Left lung (tissue), 14 donors: ENCODE data around the gene SERTM2. TPM values are rescaled to one million over a fixed set of nuclear protein-coding genes. Genes with fewer than 3 reads are reported as not detected.

Experiments used
- ATAC-seq: fragments of 200-7000 bp; cut with Tn5 transposase; one replicate; pipeline ENCODE4 v1.9.1; 2020; ENCODE audit warnings: moderate library complexity
- DNase-seq, 4 donors: peaks; one replicate each; pipeline ENCODE4 v3.0.0-alpha.2; 2013 to 2020
- H3K27ac ChIP-seq, 2 donors: fragments of 200-600 bp; sonication (generic) in 1 of 2; one replicate each; pipeline versions ENCODE4 v1.5.0 to v1.8.0; 2020 to 2021
- H3K27me3 ChIP-seq, 2 donors: fragments of 200-600 bp; sonication (generic) in 1 of 2; one replicate each; pipeline versions ENCODE4 v1.5.0 to v1.8.0; 2020 to 2021
- H3K36me3 ChIP-seq, 2 donors: fragments of 200-600 bp; sonication (generic) in 1 of 2; one replicate each; pipeline versions ENCODE4 v1.5.0 to v1.8.0; 2020 to 2021
- H3K4me1 ChIP-seq, 2 donors: fragments of 200-600 bp; one replicate each; pipeline ENCODE4 v1.8.0; 2021
- H3K4me3 ChIP-seq, 2 donors: fragments of 200-600 bp; sonication (generic) in 1 of 2; one replicate each; pipeline versions ENCODE4 v1.5.0 to v1.8.0; 2020 to 2021; ENCODE audit warnings: mild to moderate bottlenecking in 1 of 2
- H3K9me3 ChIP-seq, 2 donors: fragments of 200-600 bp; sonication (generic) in 1 of 2; one replicate each; pipeline versions ENCODE4 v1.5.0 to v1.8.0; 2020 to 2021
- intact Hi-C, 2 donors: fragments of 100-400 bp; cut with DNase I; formaldehyde crosslinking; loops; one replicate each; pipeline versions ENCODE4 v1.11.2 to v1.14.2; 2022
- long read RNA-seq, 12 donors: library from polyadenylated mRNA in 2 of 12; unstranded in 2 of 12; transcript quantifications; one replicate each; pipeline ENCODE4 v2.0.0 and lab custom pipeline, GENCODE V29; 2019 to 2026
- polyA plus RNA-seq, 6 donors: library from polyadenylated mRNA; unstranded; fragments of 120-200 nt; gene quantifications; one replicate each; pipeline ENCODE4 v1.2.1, GENCODE V29; 2013; ENCODE audit not compliant: insufficient read length in 6 of 6
- total RNA-seq, 2 donors: library from RNA; stranded (reverse); fragmentation: NEBNext Ultra II Directional; extraction: Animal tissue kit (Norgen Biotek cat#: 25700); gene quantifications; one replicate each; pipeline ENCODE4 v1.2.1, GENCODE V29; 2021
- TF ChIP-seq, protein P1 (sequence below), 2 donors: fragments of 200-600 bp; sonication (generic) in 1 of 2; IDR thresholded peaks; one replicate each; pipeline versions ENCODE4 v1.5.0 to v1.8.0; 2021; ENCODE audit warnings: antibody characterized with exemption in 2 of 2
- donor health status: DM: no; HTN: yes; CAD: no.
- donor health status: DM: no; HTN: no; CAD: no.

Gene SERTM2
- total RNA-seq: under 1 TPM; 0.05 to 0.50 TPM
- polyA plus RNA-seq: under 1 TPM in 3 of 6 donors, not detected in 3; 0.06 to 0.11 (median 0.06) TPM
- long read RNA-seq, donor 1: 0 reads
- long read RNA-seq, donor 2, partial matches to known transcripts: 0 of 1 reads
- long read RNA-seq, donor 2, other reads (novel, unspliced or antisense): 0 of 1 reads
- long read RNA-seq, donor 3: 0 reads
- long read RNA-seq, donor 4: 0 reads
- long read RNA-seq, donor 5: 0 reads
- long read RNA-seq, donor 6, partial matches to known transcripts: 0 of 1 reads
- long read RNA-seq, donor 6, other reads (novel, unspliced or antisense): 0 of 1 reads
- long read RNA-seq, donor 7: 0 reads
- long read RNA-seq, donor 8: 0 reads
- long read RNA-seq, donor 9: 0 reads
- long read RNA-seq, donor 10: 0 reads
- long read RNA-seq, donor 11: 0 reads
- long read RNA-seq, donor 12: 0 reads

GRCh38 chrX:111511477-111511876 is at the start of gene SERTM2:
TSS of gene SERTM2 (plus strand) at chrX:111511645. CDS start at chrX:111518858, 7,213 bp downstream.
- intact Hi-C loops: no loop called here
- no peaks in the 10 kb centered on the region for H3K4me1 ChIP-seq
- no peak within 1 kb of the TSS for H3K4me3 ChIP-seq
- no peak within 1 kb of the TSS for H3K27ac ChIP-seq
- H3K36me3 ChIP-seq: no peaks in the 10 kb centered on the region
- peak; percentile 73 for ATAC-seq
- DNase-seq: no peak
- TF ChIP-seq, protein P1, sequence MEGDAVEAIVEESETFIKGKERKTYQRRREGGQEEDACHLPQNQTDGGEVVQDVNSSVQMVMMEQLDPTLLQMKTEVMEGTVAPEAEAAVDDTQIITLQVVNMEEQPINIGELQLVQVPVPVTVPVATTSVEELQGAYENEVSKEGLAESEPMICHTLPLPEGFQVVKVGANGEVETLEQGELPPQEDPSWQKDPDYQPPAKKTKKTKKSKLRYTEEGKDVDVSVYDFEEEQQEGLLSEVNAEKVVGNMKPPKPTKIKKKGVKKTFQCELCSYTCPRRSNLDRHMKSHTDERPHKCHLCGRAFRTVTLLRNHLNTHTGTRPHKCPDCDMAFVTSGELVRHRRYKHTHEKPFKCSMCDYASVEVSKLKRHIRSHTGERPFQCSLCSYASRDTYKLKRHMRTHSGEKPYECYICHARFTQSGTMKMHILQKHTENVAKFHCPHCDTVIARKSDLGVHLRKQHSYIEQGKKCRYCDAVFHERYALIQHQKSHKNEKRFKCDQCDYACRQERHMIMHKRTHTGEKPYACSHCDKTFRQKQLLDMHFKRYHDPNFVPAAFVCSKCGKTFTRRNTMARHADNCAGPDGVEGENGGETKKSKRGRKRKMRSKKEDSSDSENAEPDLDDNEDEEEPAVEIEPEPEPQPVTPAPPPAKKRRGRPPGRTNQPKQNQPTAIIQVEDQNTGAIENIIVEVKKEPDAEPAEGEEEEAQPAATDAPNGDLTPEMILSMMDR (IDR thresholded peaks at IDR 0.05): no peak
- H3K9me3 ChIP-seq: no peaks in the 10 kb centered on the region
- H3K27me3 ChIP-seq: peaks cover 0 to 16% of the 10 kb centered on the region in 2 donors

- intact Hi-C loops: no loop called here
- Histone ChIP-seq H3K27ac (no peak overlapping the region), H3K4me1 (no peaks in the 10 kb centered on the region), H3K9me3 (no peaks in the 10 kb centered on the region), H3K4me3 (no peak overlapping the region), H3K36me3 (no peaks in the 10 kb centered on the region), H3K27me3 (peaks cover 0 to 6% of the 10 kb centered on the region in 2 donors)
- TF ChIP-seq, protein P1 (IDR thresholded peaks at IDR 0.05): no peak
- DNase-seq (no peak), ATAC-seq (no peak)
Measured at GRCh38 chrX:111465669-111466068, 45.8 kb upstream of the SERTM2 start.

GRCh38 chrX:111467896-111468295 is 43.5 kb upstream of the SERTM2 start:
- ATAC-seq: no peak
- Histone ChIP-seq H3K4me1 (no peaks in the 10 kb centered on the region), H3K4me3 (no peak overlapping the region), H3K27ac (no peak overlapping the region), H3K27me3 (peaks cover 0 to 6% of the 10 kb centered on the region in 2 donors), H3K36me3 (no peaks in the 10 kb centered on the region), H3K9me3 (no peaks in the 10 kb centered on the region)
- intact Hi-C loops: no loop called here
- peak in 1 of 4 donors; percentile 30 for DNase-seq
- TF ChIP-seq, protein P1 (IDR thresholded peaks at IDR 0.05): no peak

GRCh38 chrX:111470681-111471403 is 40.6 kb upstream of the SERTM2 start:
- H3K27ac ChIP-seq: no peak overlapping the region
- intact Hi-C loops: no loop called here
- no peaks in the 10 kb centered on the region for H3K36me3 ChIP-seq
- TF ChIP-seq, protein P1 (IDR thresholded peaks at IDR 0.05): no peak
- H3K4me1 ChIP-seq: no peaks in the 10 kb centered on the region
- DNase-seq (no peak), ATAC-seq (no peak)
- peaks cover 0 to 6% of the 10 kb centered on the region in 2 donors for H3K27me3 ChIP-seq
- no peaks in the 10 kb centered on the region for H3K9me3 ChIP-seq
- no peak overlapping the region for H3K4me3 ChIP-seq

DNA sequence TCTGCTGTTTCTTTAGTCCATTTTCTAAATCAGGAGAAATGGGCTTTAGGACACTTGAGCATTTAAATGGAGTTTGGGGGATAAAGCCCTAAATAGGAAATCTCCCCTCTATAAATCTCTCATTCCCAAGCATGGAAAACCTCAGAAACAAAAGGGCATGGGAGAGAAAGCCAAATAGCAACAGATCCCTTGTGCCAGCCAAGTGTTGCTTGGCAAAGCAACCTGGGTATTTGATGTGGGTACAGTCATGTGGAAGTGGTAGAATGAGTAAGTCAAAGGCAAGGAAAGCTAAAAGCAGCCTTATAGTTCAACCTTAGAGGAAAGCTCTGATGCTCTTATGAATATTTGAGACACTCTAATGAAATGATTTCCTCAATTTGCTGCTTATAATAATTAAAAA is 29.5 kb upstream of the SERTM2 start:
- no peak overlapping the region for H3K4me3 ChIP-seq
- ATAC-seq: no peak
- no peaks in the 10 kb centered on the region for H3K36me3 ChIP-seq
- H3K4me1 ChIP-seq: no peaks in the 10 kb centered on the region
- H3K27me3 ChIP-seq: no peaks in the 10 kb centered on the region
- TF ChIP-seq, protein P1 (IDR thresholded peaks at IDR 0.05): no peak
- H3K27ac ChIP-seq: no peak overlapping the region
- no peak for DNase-seq
- H3K9me3 ChIP-seq: no peaks in the 10 kb centered on the region
- intact Hi-C loops: no loop called here
